Ecto neural progenitor cell (in vitro differentiated cells): Measurements from ENCODE around the gene CCL3.
"Not testable (repeated sequence)": the region's sequence is repeated elsewhere in the genome, so short reads cannot be mapped to it uniquely, and the experiment has no call there.

Source experiments
- DNase-seq: peaks from one replicate; pipeline ENCODE4 v3.0.0-alpha.2; 2018; ENCODE audit warnings: low spot score

The CCL3 gene

DNA sequence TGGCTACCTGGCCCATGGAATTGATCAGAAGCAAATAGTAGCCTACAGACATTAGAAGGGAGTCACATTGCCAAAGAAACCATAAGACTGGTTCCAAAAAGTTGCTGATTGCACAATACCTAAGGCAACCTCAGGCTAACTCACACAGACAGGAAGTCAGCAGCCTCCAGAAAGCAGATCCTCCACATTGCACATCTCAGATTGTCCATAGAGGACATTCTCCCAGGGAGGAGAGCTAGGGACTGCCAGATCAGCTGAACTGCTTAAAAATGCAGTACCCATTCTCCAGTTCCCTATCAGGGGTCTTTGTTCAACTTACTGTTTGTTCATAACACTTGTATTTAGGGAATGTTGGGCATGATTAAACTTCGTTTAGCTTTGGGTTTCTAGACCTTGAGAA is 4.2 kb downstream of the CCL3 start:
- DNase-seq, result no peak

DNA sequence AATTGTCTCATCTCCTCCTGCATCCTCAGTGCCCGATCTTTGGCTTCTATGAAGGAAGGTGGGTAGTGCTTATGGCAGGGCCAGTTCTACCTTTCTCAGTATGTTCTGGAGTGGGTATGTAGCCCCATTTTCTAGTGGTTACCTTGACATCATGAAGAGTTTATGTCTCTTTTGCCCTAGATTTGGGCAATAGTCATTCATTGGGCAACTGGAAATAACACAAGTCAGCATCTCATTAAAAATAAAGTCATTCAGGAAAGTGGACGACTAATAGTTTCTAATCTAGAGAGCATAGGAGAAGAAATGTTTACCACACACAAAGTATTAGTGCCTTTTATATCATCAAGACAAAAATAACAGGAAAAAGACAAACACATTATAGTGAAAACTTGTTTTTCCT is 6.3 kb downstream of the CCL3 start:
- not testable (repeated sequence) for DNase-seq

- DNase-seq, result not testable (repeated sequence)
Measured at GRCh38 chr17:36082482-36083120, 7.3 kb downstream of the CCL3 start.

DNA sequence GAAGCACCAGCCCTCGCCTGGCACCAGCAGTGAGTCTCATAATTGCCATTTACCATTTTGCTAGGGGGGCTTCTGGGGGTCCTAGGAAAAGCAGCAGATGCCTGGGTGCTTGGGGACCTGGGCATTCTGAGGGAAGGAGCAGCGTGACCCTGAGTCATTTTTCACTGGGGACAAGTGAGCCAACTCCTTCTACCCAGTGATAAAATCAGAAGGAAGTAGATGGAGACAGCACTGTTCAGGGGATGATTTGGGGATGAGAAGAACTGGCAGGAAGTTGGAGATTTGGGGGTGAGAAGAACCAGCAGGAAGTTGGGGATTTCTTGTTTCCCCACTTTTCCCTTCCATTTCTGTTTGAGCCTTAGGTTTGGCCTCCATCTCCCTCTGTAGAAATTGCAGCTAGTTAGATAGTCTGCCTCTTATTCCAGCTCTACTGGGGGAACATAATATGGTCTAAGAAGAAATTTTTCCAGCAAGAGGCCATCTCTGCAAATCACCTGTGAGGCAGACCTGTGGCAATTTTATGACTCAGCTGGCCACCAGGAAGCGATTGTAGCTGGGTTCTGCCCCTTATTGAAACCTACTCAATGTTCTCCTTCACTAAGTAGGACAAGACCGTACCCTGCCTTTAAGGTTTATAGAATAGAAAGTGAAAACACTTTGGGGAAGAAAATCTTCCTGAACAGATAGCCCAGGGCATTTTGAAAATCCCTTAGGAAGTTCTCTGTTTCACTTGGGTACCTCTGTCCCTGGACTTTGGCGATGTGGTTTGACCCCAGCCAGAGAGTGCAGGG is 8.1 kb downstream of the CCL3 start:
- DNase-seq, result not testable (repeated sequence)

DNA sequence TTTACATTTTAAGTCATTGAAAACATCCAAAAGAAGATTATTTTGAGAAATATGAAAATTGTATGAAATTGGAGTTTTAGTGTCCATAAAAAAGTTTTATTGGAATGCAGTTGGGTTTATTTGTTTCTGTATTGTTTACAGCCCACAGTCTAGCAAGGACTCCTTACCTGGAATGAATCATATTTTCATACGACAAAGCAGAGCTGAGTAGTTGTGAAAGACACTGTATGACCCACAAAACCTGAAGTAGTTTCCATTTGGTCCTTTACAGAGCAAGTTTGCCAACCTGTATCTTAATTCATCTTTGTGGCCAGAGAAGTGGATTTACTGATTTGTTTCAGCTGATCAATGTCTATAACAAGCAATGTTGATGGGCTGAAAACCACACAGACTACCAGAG is 15.6 kb downstream of the CCL3 start:
- no peak for DNase-seq

DNA sequence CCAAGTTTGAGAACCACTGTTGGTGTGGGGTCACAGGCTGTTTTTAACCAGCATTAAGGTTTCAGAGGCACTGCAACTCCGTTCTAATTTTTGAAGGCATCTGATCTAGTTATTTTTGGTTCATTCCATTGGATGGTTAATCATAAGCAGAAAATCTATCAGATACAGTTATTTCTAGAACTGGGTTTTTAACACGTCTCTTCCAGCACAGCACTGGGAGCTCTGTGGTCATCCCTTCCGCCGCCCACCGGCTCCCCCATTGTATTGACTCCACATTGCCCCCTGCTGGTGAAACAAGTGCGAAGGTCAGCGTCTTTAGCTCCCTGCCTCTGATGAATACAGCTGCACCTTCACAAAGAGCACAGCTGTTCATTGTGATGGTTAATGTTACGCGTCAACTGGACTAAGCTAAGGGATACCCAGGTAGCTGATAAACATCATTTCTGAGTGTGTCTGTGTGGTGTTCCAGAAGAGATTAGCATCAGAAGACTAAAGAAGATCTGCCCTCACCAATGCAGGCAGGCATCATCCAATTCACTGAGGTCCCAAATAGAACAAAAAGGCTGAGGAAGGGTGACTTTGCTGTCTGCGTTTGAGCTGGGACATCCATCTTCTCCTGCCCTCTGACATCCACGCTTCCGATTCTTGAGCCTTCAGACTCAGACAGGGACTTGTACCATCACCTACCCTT is 17.4 kb downstream of the CCL3 start:
- DNase-seq, result peak; percentile 87

- DNase-seq, result no peak
Measured at GRCh38 chr17:36071751-36072150, 18.2 kb downstream of the CCL3 start.

DNA sequence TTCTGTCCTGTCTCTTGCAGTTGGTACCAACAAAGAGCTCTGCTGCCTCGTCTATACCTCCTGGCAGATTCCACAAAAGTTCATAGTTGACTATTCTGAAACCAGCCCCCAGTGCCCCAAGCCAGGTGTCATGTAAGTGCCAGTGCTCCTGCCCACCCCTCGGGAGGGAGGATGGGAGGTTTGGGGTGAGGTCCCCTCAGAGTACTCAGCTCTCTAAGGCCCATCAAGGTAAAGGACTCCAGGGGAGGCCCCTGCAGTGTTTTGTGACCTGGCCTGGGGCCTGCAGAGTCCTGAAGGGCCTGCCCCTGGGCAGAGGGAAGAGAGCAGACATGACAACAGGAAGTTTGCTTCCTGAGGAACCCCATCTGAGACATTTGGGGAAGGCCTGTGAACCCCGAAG is 19.5 kb downstream of the CCL3 start:
- no peak for DNase-seq

DNA sequence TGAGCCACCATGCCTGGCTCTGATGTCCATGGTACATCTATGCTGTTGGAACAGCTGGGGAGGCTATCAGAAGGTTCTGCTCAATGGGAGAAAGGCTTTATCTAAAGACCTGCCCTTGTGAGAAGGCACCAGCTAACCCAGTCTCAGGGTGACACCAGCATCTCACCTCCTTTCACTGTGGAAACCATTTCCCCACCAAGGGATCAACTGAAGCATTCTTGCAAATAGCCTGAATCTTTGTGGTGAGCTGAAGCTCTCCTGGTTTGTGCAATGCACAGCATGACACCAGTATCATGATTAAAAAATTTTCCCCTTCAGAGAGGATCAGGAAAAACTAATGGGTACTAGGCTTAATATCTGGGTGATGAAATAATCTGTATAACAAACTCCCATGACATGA is 20.8 kb downstream of the CCL3 start:
- DNase-seq, result no peak

GRCh38 chr17:36068524-36068923 is 21.4 kb downstream of the CCL3 start:
- DNase-seq, result no peak

DNA sequence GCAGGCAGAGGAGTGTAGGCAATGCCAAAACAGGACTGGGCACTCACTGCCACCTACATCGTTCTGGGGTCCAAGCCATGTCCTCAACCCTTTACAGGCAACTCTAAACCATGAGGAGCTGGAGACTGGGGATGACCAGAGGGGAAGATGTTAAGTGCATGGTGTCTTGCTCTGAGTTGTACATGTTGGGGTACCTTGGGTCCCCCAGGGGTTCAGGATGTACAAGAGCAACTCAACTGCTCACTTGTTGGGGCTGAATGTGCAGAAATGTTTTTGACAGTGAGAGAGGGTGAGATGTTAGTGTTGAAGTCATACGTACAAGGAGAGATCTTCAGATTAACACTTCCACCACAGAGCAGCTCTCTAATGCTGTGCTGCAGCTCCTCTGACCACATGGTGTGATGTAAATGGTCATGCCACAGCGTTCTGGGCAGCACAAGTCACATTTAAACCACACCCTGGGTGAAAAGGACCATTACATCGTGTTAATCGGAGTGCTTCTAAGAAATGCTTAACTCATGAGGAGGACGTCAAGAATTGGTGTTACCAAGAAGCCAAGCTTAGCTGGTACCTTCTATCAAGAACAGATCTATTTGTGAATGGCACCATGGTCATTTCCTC is 23.5 kb downstream of the CCL3 start:
- DNase-seq, result no peak

- no peak for DNase-seq
Measured at GRCh38 chr17:36063786-36064541, 26.0 kb downstream of the CCL3 start, which contains the start of gene CCL18. Gene CCL18 (plus strand): TSS chr17:36064272. CDS start chr17:36064343, 71 bp downstream.

GRCh38 chr17:36060816-36061215 is 29.1 kb downstream of the CCL3 start:
- DNase-seq, result no peak

GRCh38 chr17:36059406-36059805 is 30.5 kb downstream of the CCL3 start:
- no peak for DNase-seq

DNA sequence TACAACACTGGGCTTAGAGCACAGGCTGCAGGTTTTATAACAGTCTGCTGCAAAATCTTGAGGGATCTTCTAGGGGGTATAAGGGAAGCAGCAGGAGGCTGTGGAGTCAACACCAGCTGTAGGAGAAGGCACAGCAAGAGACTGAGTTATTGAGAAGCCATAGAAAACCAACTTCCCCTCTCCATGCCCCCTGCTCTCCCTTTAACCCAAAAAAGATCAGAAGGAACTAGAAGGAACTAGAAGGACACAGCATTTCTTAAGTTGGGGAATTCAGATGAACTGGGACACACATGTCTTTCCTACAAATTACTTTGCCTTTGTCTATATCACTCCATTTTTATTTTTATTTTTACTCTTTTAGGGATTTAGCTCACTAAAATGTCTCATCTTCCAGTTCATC is 32.0 kb downstream of the CCL3 start:
- no peak for DNase-seq

- no peak for DNase-seq
Measured at GRCh38 chr17:36055921-36056520, 33.9 kb downstream of the CCL3 start.

DNA sequence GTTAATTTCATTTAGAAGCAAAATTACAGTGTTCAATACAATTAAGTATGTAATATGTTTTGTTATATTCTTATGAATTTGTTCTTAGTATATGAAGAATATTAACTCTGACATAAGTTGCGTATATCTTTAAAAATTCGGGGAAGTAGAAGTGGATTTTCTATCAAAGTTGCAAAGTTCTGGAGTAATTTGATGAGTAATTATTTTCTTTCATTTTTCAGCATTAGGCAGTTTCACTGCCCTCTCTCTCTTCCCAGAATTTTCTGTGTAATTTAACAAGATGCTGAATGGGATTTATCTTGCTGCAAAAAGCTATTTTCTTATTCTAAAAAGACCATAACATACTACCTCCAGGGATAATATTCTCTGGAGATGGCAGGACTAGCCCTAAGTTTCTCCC is 34.8 kb downstream of the CCL3 start:
- DNase-seq, result no peak

GRCh38 chr17:36049643-36050042 is 40.3 kb downstream of the CCL3 start:
- no peak for DNase-seq

GRCh38 chr17:36048066-36048465 is 41.9 kb downstream of the CCL3 start:
- DNase-seq, result no peak
